ENCODE results near the gene PCDHGA2. TPM values are rescaled to one million over a fixed set of nuclear protein-coding genes. Genes with fewer than 3 reads are reported as not detected.
"Not testable (repeated sequence)": the region's sequence is repeated elsewhere in the genome, so short reads cannot be mapped to it uniquely, and the experiment has no call there.

Gene PCDHGA2
- total RNA-seq, 1 experiment from 2014 or later = not detected

DNA sequence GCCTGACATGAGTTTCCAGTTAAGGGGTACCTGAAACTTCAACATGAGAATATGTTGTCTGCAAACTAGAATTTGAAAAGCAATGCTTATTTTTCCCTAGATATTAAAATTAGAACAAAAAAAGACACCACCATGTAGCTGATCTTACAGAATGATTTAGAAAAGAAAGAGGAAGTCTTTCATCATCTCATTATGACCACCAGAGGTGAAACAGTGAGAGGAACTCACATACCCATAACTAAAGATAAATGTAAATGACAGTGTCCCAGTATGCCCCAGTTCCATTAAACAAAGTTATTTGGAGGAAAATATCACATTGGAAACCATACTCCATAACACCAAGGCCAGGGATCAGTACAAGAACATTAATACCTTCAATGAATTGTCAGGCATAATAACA is 24.8 kb upstream of the PCDHGA2 start:
- intact Hi-C loops (cut with micrococcal nuclease; ENCODE audit: unreplicated experiment) = no loop called here
- no peaks in the 10 kb centered on the region for H3K4me1 Mint-ChIP-seq (ENCODE audit: low read depth, unreplicated experiment)
- BruUV-seq (replicated peaks) = no TSS peak
- no peaks in the 10 kb centered on the region for H3K27me3 Mint-ChIP-seq (ENCODE audit: unreplicated experiment)
- CTCF ChIA-PET = no interaction called here
- H3K36me3 Mint-ChIP-seq (ENCODE audit: insufficient read depth, unreplicated experiment) = peaks cover 43% of the 10 kb centered on the region
- DNase-seq = no peak
- H3K4me3 Mint-ChIP-seq (ENCODE audit: low read depth, unreplicated experiment) = no peak overlapping the region
- no peak for TF ChIP-seq CTCF (IDR thresholded peaks at IDR 0.05; ENCODE audit: unreplicated experiment)
- no peak overlapping the region for H3K27ac Mint-ChIP-seq (ENCODE audit: unreplicated experiment)
- peaks cover 24% of the 10 kb centered on the region for H3K9me3 Mint-ChIP-seq (ENCODE audit: low read depth, unreplicated experiment)

DNA sequence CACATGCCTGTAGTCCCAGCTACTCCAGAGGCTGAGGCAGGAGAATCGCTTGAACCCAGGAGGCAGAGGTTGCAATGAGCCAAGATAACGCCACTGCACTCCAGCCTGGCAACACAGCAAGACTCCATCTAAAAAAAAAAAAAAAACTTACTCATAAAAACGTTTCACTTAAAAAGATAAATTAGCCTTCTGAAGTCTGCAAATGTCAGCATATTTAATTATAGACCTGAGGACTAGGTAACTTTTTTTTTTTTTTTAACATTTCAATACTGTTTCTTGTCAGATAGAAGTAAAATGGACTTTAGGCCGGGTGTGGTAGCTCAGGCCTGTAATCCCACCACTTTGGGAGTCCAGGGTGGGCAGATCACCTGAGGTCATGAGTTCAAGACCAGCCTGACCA is 21.6 kb upstream of the PCDHGA2 start:
- Mint-ChIP-seq H3K36me3 (ENCODE audit: insufficient read depth, unreplicated experiment) (peaks cover 72% of the 10 kb centered on the region), H3K9me3 (ENCODE audit: low read depth, unreplicated experiment) (peaks cover 29% of the 10 kb centered on the region)
- H3K4me1 Mint-ChIP-seq (ENCODE audit: low read depth, unreplicated experiment); intact Hi-C loops (cut with micrococcal nuclease; ENCODE audit: unreplicated experiment); H3K4me3 Mint-ChIP-seq (ENCODE audit: low read depth, unreplicated experiment); DNase-seq; H3K27me3 Mint-ChIP-seq (ENCODE audit: unreplicated experiment); H3K27ac Mint-ChIP-seq (ENCODE audit: unreplicated experiment); BruUV-seq (replicated peaks); CTCF ChIA-PET: not testable (repeated sequence)

DNA sequence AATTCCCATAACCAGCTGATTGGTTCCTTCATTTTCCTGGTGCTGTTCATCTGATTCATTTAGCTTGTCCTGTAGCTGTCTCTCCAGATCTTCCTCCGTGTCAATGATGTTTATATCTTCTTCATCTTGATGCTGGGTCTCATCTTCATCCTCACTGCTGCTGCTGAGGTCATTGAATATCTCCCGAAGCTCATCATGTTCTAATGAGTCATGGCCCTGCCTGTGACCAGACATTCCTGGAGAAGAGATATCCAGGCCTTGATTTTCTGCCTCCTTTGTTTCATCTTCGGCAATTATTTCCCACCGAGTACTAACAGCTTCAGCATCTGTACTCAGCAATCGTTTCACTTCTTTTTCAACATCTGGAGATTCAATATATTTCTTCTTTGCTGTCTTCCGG is 19.4 kb upstream of the PCDHGA2 start:
- H3K27ac Mint-ChIP-seq (ENCODE audit: unreplicated experiment) = peak overlapping the region; percentile 100

DNA sequence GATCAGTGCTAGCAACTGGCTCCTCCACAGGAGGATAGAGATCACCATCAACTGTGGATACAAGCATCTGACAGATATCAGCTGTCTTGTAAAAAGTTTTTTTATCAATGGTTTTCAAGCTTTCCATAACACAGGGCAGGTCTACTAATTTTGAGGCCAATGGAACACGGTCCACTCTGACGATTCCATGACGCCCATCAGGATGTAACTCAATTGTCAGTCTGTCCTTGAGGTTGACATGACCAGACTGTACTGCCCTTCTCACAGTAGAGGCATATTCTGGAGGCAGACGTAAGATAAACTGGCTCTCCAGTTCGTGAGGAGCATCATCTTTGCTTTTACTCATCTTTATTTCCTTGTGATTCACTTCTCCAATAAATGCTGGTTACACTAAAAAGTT is 18.9 kb upstream of the PCDHGA2 start:
- peaks cover 26% of the 10 kb centered on the region for H3K9me3 Mint-ChIP-seq (ENCODE audit: low read depth, unreplicated experiment)
- no TSS peak for BruUV-seq (replicated peaks)
- no peak for DNase-seq
- peak overlapping the region; percentile 100 for H3K27ac Mint-ChIP-seq (ENCODE audit: unreplicated experiment)
- H3K27me3 Mint-ChIP-seq (ENCODE audit: unreplicated experiment) = no peaks in the 10 kb centered on the region
- peaks cover 8% of the 10 kb centered on the region for H3K4me1 Mint-ChIP-seq (ENCODE audit: low read depth, unreplicated experiment)
- intact Hi-C loops (cut with micrococcal nuclease; ENCODE audit: unreplicated experiment) = loop anchor here (2.0 kb wide), 1 partner anchor 239 kb away; no protein-coding TSS in a partner anchor
- H3K4me3 Mint-ChIP-seq (ENCODE audit: low read depth, unreplicated experiment) = peak overlapping the region; percentile 100
- no peak for TF ChIP-seq CTCF (IDR thresholded peaks at IDR 0.05; ENCODE audit: unreplicated experiment)
- CTCF ChIA-PET = interaction anchor here (0.6 to 2.3 kb wide), 8 partner anchors 11 to 248 kb away, joined by 3 to 8 read pairs (median 5); partner anchors contain the start of genes PCDHB14, PCDHGA1 and PCDHGA9
- peaks cover 66% of the 10 kb centered on the region for H3K36me3 Mint-ChIP-seq (ENCODE audit: insufficient read depth, unreplicated experiment)

More for the DNA sequence above, 19.4 kb upstream of the PCDHGA2 start:
- TF ChIP-seq CTCF (IDR thresholded peaks at IDR 0.05; ENCODE audit: unreplicated experiment) = no peak
- no peak for DNase-seq
- intact Hi-C loops (cut with micrococcal nuclease; ENCODE audit: unreplicated experiment) = no loop called here
- Mint-ChIP-seq H3K27me3 (ENCODE audit: unreplicated experiment) (no peaks in the 10 kb centered on the region), H3K4me1 (ENCODE audit: low read depth, unreplicated experiment) (peaks cover 8% of the 10 kb centered on the region), H3K9me3 (ENCODE audit: low read depth, unreplicated experiment) (peaks cover 27% of the 10 kb centered on the region), H3K36me3 (ENCODE audit: insufficient read depth, unreplicated experiment) (peaks cover 68% of the 10 kb centered on the region), H3K4me3 (ENCODE audit: low read depth, unreplicated experiment) (peak overlapping the region; percentile 100)
- CTCF ChIA-PET = interaction anchor here (2.3 kb wide), 1 partner anchor 238 kb away, joined by 8 read pairs; no protein-coding TSS in a partner anchor
- no TSS peak for BruUV-seq (replicated peaks)
